Muscle layer of duodenum (tissue), 2 donors: ENCODE measurements around the gene ULBP1.
A peak's percentile ranks its signal among the peaks of the same experiment; 100 is the strongest.
"Not testable (repeated sequence)": the region's sequence is repeated elsewhere in the genome, so short reads cannot be mapped to it uniquely, and the experiment has no call there.

Experiments used
- H3K27ac ChIP-seq: one replicate; pipeline ENCODE4 v1.7.0; 2013; ENCODE audit warnings: mild to moderate bottlenecking, low read length
- H3K27me3 ChIP-seq: one replicate; pipeline ENCODE4 v1.7.0; 2013; ENCODE audit warnings: low read depth, mild to moderate bottlenecking, control low read depth, low read length
- H3K36me3 ChIP-seq, 2 donors: one replicate each; pipeline ENCODE4 v1.7.0; 2013; ENCODE audit warnings: low read length in 2 of 2, control low read depth in 1 of 2, mild to moderate bottlenecking in 1 of 2; ENCODE audit not compliant: insufficient read depth in 2 of 2, control insufficient read depth in 1 of 2
- H3K4me1 ChIP-seq, 2 donors: one replicate each; pipeline ENCODE4 v1.7.0; 2013; ENCODE audit warnings: low read length in 2 of 2, mild to moderate bottlenecking in 2 of 2, control low read depth in 1 of 2, moderate library complexity in 1 of 2; ENCODE audit not compliant: insufficient read depth in 2 of 2, control insufficient read depth in 1 of 2
- H3K4me3 ChIP-seq, 2 donors: one replicate each; pipeline ENCODE4 v1.7.0; 2013; ENCODE audit warnings: low read length in 2 of 2, low read depth in 1 of 2, mild to moderate bottlenecking in 1 of 2
- H3K9me3 ChIP-seq, 2 donors: one replicate each; pipeline ENCODE4 v1.7.0; 2013; ENCODE audit warnings: low read length in 2 of 2, control low read depth in 1 of 2, mild to moderate bottlenecking in 1 of 2; ENCODE audit not compliant: control insufficient read depth in 1 of 2
- donor health status: healthy.

Gene ULBP1

GRCh38 chr6:149942461-149942829, 21.3 kb upstream of the ULBP1 start:
- no peak overlapping the region for H3K27ac ChIP-seq
- H3K27me3 ChIP-seq, result peaks cover 36% of the 10 kb centered on the region

GRCh38 chr6:149943321-149943720, 20.4 kb upstream of the ULBP1 start:
- H3K27ac ChIP-seq, H3K36me3 ChIP-seq, H3K9me3 ChIP-seq, H3K4me3 ChIP-seq: not testable (repeated sequence)
- Histone ChIP-seq H3K4me1 (peaks cover 2 to 22% of the 10 kb centered on the region in 2 donors), H3K27me3 (peaks cover 29% of the 10 kb centered on the region)

More at GRCh38 chr6:149942461-149942829, 21.3 kb upstream of the ULBP1 start:
- peak overlapping the region in 1 of 2 donors; percentile 66 for H3K4me3 ChIP-seq
- no peaks in the 10 kb centered on the region for H3K9me3 ChIP-seq
- H3K36me3 ChIP-seq, result no peaks in the 10 kb centered on the region
- peaks cover 5 to 24% of the 10 kb centered on the region in 2 donors for H3K4me1 ChIP-seq

- not testable (repeated sequence) for H3K9me3 ChIP-seq, H3K27me3 ChIP-seq
Observed at GRCh38 chr6:149945276-149945675, 18.5 kb upstream of the ULBP1 start.

GRCh38 chr6:149946631-149947030, 17.1 kb upstream of the ULBP1 start:
- not testable (repeated sequence) for H3K36me3 ChIP-seq, H3K4me3 ChIP-seq, H3K9me3 ChIP-seq, H3K27ac ChIP-seq, H3K4me1 ChIP-seq, H3K27me3 ChIP-seq

More at GRCh38 chr6:149945276-149945675, 18.5 kb upstream of the ULBP1 start:
- not testable (repeated sequence) for H3K36me3 ChIP-seq, H3K4me3 ChIP-seq, H3K27ac ChIP-seq
- peaks cover 0 to 14% of the 10 kb centered on the region in 2 donors for H3K4me1 ChIP-seq

GRCh38 chr6:149947533-149947932, 16.2 kb upstream of the ULBP1 start:
- H3K36me3 ChIP-seq, H3K9me3 ChIP-seq, H3K4me1 ChIP-seq, H3K4me3 ChIP-seq, H3K27ac ChIP-seq: not testable (repeated sequence)
- peaks cover 18% of the 10 kb centered on the region for H3K27me3 ChIP-seq

- Histone ChIP-seq H3K27me3 (peaks cover 23% of the 10 kb centered on the region), H3K4me3 (no peak overlapping the region), H3K4me1 (no peaks in the 10 kb centered on the region), H3K27ac (no peak overlapping the region), H3K36me3 (no peaks in the 10 kb centered on the region), H3K9me3 (no peaks in the 10 kb centered on the region)
Observed at GRCh38 chr6:149948011-149948410, 15.7 kb upstream of the ULBP1 start.

- no peak overlapping the region for H3K27ac ChIP-seq
- no peaks in the 10 kb centered on the region for H3K4me1 ChIP-seq
- no peaks in the 10 kb centered on the region for H3K9me3 ChIP-seq
- no peak overlapping the region for H3K4me3 ChIP-seq
- H3K36me3 ChIP-seq, result no peaks in the 10 kb centered on the region
- H3K27me3 ChIP-seq, result peaks cover 25% of the 10 kb centered on the region
Observed at GRCh38 chr6:149948616-149949015, 15.1 kb upstream of the ULBP1 start.

- Histone ChIP-seq H3K9me3 (no peaks in the 10 kb centered on the region), H3K27ac (no peak overlapping the region), H3K27me3 (peaks cover 30% of the 10 kb centered on the region)
Observed at GRCh38 chr6:149950423-149950822, 13.3 kb upstream of the ULBP1 start.

GRCh38 chr6:149951096-149951495, 12.6 kb upstream of the ULBP1 start:
- Histone ChIP-seq H3K27me3 (peaks cover 37% of the 10 kb centered on the region), H3K27ac (no peak overlapping the region), H3K4me1 (no peaks in the 10 kb centered on the region)

More at GRCh38 chr6:149950423-149950822, 13.3 kb upstream of the ULBP1 start:
- no peaks in the 10 kb centered on the region for H3K4me1 ChIP-seq
- H3K4me3 ChIP-seq, result no peak overlapping the region
- H3K36me3 ChIP-seq, result no peaks in the 10 kb centered on the region

GRCh38 chr6:149951626-149952025, 12.1 kb upstream of the ULBP1 start:
- Histone ChIP-seq H3K9me3 (no peaks in the 10 kb centered on the region), H3K27me3 (peaks cover 39% of the 10 kb centered on the region), H3K4me3 (no peak overlapping the region), H3K27ac (no peak overlapping the region), H3K36me3 (no peaks in the 10 kb centered on the region), H3K4me1 (no peaks in the 10 kb centered on the region)

More at GRCh38 chr6:149951096-149951495, 12.6 kb upstream of the ULBP1 start:
- no peaks in the 10 kb centered on the region for H3K9me3 ChIP-seq
- H3K4me3 ChIP-seq, result no peak overlapping the region
- H3K36me3 ChIP-seq, result no peaks in the 10 kb centered on the region

- H3K4me3 ChIP-seq, H3K36me3 ChIP-seq, H3K27ac ChIP-seq, H3K9me3 ChIP-seq, H3K4me1 ChIP-seq: not testable (repeated sequence)
- H3K27me3 ChIP-seq, result peaks cover 39% of the 10 kb centered on the region
Observed at GRCh38 chr6:149953390-149953789, 10.4 kb upstream of the ULBP1 start.

- peaks cover 41% of the 10 kb centered on the region for H3K27me3 ChIP-seq
Observed at GRCh38 chr6:149953934-149954327, 9.8 kb upstream of the ULBP1 start.

More at GRCh38 chr6:149953934-149954327, 9.8 kb upstream of the ULBP1 start:
- not testable (repeated sequence) for H3K4me3 ChIP-seq, H3K4me1 ChIP-seq, H3K9me3 ChIP-seq, H3K36me3 ChIP-seq, H3K27ac ChIP-seq
